Measurements from ENCODE around the gene LRP1.

GRCh38 chr12:57234233-57234570, 105.9 kb downstream of the LRP1 start:
- TF ChIP-seq CTCF (IDR thresholded peaks at IDR 0.05) (no peak), POLR2A (IDR thresholded peaks at IDR 0.05) (no peak), POLR2AphosphoS5 (IDR thresholded peaks at IDR 0.05) (no peak)

Measured in gastroesophageal sphincter (tissue), 3 donors.